GM18867 (cell line): Measurements from ENCODE around the gene LIN37.

Source experiments
- ATAC-seq: cut with Tn5 transposase; IDR thresholded peaks from one replicate; pipeline ENCODE4 v1.9.1; 2021; ENCODE audit warnings: mild to moderate bottlenecking, moderate library complexity; ENCODE audit not compliant: unreplicated experiment

LIN37 gene

DNA sequence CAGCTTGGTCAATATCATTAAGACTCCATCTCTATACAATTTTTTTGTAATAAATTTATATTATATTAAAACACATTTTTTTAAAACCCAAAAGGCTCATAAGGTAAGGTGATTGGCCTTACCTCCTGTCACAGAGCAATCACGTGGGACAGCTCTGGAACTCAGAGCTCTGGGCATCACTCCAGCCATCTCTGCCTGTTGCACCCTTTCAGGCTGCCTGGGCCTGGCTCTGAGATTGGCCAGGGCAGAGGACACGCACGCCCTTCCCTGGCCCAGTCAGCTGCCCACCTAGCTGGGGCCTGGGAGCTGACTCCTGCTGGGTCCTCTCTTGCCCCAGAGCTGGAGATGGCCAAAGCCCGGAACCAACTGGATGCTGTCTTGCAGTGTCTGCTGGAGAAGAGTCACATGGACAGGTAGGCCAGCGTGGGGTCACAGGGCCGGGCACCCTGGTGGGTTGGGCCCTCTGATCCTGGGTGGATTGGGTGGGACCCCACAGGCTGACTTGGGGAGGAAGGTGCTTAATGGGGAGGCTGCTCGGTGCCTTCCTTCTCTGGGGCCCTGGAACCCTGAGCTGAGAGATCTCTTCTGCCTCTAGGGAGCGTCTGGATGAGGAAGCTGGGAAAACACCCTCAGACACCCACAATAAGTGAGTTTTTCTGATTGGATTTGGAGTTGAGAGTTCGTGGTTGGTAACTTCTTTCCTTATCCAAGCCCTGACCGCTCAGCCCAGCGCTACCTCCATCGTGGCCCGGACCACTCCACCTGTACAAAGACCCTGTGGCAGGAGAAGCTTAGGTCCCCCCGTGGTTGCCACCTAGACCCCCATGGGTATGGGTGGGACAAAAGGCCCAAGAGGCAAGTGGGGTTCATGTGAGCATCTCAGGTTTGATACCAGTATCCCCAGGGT is 3.7 kb downstream of the LIN37 start:
- ATAC-seq: no peak

DNA sequence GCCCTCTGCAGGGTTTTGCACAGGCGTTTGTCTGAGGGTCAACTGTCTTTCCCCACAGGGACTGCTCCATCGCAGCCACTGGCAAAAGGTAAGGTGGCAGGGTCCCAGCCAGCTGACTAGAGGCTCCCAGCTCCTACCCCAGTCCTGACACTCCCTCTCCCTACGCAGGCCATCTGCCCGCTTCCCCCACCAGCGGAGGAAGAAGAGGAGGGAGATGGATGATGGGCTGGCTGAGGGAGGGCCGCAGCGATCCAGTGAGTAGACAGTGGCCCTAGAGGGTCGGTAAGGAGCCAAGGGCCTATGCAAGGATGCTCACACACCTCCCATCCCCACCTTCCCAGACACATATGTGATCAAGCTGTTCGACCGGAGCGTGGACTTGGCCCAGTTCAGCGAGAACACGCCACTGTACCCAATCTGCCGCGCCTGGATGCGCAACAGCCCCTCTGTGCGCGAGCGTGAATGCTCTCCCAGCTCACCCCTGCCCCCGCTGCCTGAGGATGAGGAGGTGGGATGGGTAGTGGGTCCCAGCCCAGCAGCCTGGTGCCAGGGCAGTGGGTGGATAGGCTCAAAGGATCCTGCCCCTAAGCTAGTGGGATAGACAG is 4.5 kb downstream of the LIN37 start:
- ATAC-seq: no peak

DNA sequence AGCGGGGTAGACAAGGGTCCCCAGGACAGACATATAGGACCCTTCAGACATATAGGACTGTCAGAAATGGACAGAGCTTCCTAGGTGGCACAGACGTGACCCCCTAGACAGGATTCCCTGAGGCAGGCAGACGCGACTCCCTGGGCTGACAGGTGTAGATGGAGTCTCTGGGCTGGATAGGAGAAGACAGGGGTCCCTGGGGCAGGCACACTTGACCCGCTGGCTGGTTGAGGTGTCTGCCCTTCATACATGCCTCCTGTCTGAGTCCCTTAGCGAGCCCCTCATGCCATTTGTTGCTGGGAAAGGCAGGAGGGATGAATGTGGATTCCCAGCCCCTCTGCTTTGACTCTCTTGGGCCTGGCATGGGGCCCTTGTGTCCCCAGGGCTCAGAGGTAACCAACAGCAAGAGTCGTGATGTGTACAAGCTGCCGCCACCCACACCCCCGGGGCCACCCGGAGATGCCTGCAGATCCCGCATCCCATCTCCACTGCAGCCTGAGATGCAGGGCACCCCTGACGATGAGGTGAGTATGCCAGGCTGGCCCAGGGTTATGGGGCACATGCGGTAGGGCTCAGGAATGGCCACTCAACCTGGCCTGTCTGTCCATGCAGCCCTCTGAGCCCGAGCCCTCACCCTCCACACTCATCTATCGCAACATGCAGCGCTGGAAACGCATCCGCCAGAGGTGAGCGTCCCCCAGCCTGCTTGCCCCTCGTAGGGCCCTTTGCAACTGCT is 5.4 kb downstream of the LIN37 start:
- ATAC-seq: no peak

DNA sequence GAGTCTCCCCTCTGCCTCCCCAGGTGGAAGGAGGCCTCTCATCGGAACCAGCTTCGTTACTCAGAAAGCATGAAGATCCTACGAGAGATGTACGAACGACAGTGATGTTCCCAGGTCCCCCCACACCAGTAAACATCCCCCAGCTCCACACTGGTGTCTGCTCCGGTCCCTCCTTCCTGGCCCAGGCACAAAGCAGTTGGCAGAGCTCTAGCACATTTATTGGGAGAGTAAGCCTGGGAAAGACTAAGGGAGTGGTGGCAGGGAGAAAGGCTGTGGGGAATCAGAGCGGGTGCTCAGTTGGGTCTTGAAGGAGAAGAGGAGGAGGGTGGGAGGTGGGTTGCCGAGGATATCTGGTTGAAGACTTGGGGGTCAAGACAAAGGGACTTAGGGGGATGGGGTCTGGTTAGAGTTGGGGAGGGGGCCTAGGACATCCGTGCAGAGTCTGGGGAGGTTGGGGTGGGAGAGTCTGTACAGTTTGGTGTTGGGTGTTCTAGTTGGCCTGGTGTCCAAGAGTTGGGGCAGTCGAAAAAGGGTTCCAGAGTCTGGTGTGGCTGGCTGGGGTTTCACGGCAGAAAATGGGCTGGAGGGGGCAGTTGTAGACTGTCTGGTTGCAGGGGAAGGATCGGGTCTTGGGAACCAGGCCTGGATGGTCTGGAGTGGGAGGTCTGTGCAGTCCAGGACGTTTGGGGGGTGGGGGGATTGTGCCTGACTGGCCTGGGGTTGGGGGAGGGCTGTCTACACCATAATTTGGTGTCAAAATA is 6.2 kb downstream of the LIN37 start:
- no peak for ATAC-seq

DNA sequence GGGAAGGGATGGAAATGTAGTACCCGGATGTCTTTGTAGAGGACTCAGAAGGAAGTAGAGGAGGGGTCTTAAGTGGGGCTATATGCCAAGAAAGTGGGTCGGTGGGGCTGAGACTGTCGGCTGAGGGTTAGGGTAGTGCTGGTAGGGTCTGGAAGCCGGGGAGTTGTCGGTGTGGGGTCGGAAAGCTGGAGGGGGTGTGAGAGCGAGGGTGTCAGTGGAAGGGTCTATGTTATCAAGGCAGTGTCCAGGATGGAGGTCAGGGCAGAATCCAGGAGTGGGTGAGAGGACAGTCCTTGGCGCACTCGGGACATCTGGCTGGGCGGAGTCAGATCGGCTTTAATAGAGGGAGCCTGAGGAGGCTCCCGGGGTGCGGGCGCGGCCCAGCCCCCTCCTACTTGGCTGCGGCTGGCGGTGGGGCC is 6.8 kb downstream of the LIN37 start:
- ATAC-seq: no peak

DNA sequence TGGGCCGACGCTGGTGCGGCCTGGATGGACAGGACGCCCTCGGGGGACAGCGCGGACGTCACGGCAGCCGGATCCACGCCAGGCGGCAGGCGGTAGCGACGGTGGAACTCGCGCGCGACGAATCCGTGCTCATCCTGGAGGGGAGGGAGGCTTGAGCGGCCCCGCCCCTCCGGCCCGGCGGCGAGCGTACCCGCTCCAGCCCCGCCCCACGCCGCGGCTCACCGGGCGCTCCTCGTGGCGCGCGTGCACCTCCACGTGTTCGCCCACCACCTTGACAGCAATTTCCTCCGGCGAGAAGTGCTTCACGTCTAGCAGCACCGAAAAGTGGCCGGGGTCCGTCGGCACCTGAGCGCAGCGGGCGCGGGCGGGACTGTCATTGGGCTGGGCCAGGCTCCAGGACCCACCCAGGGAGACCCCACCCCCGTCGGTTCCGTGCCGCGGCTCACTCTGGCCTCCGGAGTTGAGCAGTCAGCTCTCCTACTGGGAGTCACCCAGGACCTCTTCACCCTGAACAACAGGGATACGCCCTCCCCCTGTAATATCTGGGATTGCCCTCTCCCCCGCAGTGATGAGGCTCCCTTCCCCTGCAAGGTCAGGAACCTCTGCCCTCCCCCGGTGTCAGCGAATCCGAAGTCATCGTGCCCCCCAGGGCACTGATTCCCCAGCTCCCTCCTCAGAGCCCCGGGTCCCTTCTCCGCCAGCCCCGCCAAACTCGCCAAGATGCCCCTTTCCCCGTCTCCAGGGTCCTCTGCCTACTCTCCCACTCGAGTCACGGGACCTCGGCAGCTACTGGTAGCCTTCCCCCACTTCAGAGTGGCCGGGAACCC is 7.4 kb downstream of the LIN37 start:
- no peak for ATAC-seq

DNA sequence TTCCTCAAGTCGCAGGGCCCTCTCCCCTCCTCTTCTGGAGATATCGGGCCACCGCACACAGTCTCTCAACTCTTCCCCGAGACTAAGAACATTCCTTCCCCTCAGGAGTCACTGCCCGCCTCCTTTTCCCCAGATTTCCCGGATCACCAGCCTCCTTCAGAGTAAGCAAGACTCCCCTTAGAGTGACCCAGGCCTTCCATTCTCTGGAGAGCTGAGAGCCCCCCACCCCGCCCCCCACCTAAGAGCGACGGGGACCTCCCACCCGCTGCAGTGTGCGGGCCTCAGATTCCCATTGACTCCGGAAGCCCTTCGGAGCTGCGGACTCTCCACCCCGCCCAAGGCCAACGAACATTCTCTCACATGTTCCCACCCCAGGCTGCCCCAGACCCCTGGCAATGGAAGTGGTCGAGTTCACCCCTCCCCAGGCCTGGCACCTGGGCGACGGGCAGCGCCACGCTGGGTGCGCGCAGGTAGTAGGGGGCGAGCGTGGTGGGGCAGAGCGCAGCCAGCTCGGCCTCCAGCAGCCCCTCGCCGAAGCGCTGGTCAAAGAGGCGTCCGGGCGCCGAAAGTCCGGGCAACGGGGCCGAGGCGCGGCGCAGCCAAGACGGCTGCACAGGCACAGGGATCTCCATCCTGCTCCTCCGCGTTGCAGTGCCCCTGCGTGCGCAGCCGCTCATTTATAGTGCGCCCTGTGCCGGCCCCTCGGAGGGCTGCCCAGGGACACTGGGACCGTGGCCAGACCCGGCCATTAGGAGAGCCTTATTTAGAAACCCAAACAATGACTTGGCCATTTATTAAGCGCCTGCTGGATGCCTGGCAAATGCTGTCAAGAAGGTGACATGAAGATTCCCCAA is 8.2 kb downstream of the LIN37 start, which contains the start of gene HSPB6:
Gene HSPB6, minus strand, starts transcription at position 653 of the 854 bp plus-strand sequence. Its CDS starts 21 bp downstream, at position 632.
- ATAC-seq: no peak

DNA sequence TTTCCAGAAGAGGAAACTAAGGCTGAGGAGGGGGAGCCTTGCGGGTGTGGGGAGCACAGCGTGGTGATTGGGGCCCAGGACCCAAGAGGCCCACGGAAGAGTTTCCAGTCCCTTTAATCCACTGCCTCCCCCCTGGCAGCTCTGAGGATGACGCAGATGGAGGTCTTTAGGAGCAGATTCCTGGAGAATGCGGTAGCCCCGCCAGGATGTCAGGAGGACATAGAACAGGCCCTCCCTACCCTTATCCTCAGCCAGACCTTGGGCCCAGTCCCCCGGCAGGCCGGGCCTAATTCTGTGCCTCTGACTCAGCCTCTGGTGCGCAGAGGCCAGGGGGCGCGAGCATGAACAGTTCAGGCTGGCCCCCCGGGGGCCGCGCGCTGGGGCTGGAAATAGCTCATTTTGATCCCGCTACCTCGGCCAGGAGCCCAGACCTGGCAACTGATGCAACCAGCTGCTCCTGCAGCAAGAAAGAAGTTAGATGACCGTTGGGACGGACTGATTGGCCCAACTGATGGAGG is 8.9 kb downstream of the LIN37 start:
- no peak for ATAC-seq

DNA sequence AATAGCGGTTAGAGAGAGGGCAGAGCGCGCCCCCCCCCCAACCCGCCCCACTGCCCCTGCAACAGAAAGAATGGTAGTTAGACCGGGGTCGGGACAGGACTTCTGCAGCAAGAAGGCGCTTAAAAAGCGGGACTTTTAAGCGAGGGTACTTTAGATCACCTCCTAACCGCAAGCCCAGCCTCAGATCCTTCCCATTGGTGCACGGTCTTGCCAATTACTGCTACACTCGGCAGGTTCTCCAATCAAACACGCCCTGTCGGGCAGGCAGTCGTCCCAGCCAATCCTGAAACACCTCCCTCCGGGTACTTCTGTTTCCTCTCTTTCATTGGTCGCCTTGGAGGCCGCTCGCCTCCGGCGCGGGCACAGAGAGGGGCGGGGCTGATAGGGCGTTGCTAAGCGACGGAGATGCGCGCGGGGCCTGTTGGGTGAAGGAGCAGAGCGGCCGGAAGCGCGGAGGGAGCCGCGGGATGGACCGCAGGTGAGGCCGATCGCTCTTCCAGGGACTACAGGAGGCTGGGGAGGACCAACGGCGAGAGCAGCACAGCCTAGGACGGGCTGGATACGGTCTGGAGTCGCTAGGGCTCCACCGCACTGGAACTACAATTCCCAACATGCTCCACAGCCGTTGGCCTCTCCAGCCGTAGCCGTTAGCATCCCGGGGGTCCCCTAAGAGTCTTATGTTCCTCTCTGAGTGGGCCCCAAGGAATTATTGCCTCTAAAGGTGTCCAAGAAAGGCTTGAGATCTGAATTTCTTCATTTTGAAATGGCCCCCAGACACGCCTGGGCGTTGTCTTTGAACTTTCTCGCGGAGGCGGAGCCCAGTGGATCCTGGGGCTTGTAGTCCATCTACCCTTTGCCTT is 9.6 kb downstream of the LIN37 start, which contains the start of gene PROSER3:
Gene PROSER3, plus strand, starts transcription at position 428 of the 860 bp plus-strand sequence. Its CDS starts 40 bp downstream, at position 468.
- ATAC-seq: peak; percentile 93

DNA sequence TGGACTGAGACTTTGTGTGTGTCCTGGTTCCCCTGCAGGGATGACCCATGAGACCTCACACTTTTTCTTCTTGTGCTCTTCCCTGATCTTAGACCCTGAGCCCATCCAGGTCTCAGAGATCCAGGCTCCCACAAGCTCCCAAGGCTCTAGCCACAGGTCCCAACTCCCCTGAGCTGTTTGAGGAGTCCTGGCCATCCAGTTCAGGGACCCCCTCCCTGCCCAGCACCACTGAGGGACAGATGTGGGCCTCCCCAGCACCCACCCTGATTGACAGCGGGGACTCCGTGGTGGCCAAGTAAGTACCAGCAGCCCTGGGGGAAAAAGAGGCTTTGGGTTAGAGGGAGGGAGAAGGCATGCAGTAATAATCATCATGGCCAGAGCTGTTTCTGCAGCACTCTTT is 11.3 kb downstream of the LIN37 start:
- no peak for ATAC-seq

DNA sequence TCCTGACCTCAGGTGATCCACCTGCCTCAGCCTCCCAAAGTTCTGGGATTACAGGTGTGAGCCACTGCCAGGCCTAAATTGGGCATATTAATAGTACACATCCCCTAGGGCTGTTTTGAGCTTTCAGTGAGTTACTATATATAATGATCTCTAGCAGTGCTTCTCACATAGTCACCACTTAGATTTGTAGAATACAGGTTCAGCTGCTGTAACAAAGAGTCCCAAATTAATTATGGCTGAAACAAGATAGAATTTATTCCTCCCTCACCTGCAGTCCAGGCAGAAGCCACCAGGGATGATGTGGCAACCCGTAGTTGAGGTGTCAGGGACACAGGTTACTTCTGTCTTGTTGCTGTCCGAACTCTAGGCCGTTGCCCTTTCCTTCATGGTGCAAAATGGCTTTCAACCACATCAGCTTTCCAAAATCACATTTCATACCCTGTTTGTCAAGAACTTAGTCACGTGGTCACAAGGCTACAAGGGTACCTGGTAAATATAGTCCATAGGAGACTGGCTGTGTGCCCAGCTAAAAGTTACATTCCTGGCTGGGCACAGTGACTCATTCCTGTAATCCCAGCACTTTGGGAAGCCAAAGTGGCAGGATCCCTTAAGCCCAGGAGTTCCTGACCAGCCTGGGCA is 12.5 kb downstream of the LIN37 start:
- ATAC-seq: no peak

DNA sequence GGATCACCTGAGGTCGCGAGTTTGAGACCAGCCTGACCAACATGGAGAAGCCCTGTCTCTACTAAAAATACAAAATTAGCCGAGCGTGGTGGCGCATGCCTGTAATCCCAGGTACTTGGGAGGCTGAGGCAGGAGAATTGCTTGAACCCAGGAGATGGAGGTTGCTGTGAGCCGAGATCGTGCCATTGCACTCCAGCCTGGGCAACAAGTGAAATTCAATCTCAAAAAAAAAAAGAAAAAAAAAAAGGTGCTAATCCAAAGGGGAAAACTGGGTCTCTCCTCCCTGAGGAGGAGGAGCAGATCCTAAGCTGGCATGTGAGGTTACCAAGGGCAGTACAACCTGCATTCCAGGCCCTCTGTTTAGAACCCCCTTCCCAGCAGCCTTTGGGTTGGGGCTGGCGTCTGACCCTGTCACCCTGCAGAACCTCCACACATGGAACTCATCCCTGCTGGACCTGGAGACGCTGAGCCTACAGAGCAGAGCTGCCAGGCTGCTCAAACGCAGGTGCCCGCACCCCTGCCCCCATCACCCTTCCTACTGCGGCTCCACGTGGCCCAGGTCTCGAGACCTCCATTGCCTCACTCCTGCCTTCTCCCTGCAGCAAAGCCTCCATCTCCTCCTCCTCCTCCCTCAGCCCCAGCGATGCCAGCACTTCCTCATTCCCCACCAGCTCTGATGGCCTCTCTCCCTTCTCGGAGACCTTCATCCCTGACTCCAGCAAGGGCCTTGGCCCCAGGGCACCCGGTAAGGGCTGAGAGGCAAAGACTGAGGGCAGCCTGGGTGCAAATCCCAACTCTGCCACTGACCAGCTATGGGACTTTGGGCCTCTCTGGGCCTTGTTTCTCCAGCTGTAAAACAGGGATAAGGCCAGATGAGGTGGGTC is 16.3 kb downstream of the LIN37 start:
- ATAC-seq: no peak

DNA sequence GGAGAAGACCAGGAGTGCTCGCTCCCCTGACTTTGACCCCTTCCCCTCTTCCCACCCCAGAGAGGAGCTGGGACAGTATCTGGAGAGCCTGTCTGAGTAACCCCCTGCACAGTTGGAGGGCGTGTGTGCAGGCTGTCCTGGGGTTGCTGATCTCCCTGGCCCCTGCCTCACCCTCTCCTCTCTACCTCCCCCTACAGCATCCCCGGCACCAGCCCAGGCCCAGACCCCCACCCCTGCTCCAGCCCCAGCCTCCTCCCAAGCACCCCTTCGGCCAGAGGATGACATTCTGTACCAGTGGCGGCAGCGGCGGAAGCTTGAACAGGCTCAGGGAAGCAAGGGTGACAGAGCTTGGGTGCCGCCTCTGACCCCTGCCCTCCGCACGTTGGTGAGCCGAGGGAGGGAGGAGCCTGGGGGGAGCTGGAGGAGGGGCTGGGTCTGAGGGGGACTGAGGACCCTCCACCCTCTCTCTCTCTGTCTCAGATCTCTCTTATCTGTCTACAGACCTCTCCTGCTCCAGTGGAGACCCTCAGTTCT is 18.3 kb downstream of the LIN37 start:
- ATAC-seq: no peak

DNA sequence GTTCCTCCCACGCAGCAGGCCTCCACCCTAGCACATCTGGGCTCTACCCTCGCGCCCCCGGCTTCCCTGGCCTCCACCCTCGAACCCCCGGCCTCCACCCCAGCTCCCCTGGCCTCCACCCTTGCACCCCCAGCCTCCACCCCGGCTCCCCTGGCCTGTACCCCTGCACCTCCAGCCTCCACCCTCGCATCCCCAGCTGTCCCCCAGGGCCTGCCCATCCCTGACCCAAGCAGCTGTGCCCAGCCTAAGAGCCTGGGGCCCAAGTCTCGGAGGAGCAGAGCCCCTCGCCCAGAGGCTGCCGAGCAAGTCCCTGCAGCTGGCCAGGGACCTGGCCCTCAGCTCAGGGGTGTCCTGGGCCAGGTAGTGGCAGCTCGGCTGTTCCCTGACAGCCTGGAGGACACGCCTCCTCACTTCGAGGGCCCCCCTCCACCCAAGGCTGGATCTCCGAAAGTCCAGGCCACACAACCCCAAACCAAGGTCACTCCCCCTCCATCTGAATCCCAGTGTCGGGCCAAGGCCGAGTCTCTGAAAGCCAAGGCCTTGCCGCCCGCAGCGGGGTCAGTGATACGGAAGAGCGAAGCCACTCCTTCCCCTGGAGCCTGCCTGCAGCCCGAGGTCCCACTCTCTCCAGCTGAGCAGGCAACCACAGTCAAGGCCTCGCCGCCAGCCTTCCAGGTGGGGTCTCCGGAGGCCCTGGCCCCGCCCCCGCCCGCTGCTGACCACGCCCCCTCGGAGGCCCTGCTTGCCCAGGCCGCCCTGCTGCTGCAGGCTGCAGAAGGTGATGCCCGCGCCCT is 19.1 kb downstream of the LIN37 start:
- ATAC-seq: no peak

DNA sequence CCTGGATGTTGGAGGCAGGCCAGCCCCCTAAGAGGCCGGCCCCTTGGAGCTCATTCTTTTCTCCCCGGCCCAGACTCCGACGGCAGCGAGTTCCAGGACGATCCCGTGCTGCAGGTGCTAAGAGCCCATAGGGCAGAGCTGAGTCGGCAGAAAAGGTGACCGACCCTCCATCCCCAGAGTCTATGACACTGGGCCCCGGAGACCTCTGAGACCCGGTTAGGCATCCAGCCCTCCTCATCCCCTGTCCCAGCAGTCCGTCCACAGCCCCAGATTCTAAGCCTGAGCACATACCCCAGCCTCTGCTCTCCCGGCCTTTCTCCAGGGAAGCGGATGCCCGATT is 19.7 kb downstream of the LIN37 start:
- no peak for ATAC-seq
